Measurements from ENCODE around the gene KRTAP23-1. TPM values are rescaled to one million over a fixed set of nuclear protein-coding genes. Genes with fewer than 3 reads are reported as not detected.

The KRTAP23-1 gene
- total and polyA plus RNA-seq, 9 donors, result not detected

- no peaks in the 10 kb centered on the region for H3K27me3 ChIP-seq
- H3K9me3 ChIP-seq, result no peaks in the 10 kb centered on the region
- intact Hi-C loops (cut with DNase I), result no loop called here
- WGBS, 3 donors, result 20 to 22% (median 20%) methylated on average over 2 of the region's 2 CpGs
- no peaks in the 10 kb centered on the region for H3K4me1 ChIP-seq (ENCODE audit: insufficient read depth)
- H3K36me3 ChIP-seq, result no peaks in the 10 kb centered on the region
- H3K27ac ChIP-seq, result no peak overlapping the region
- DNase-seq, result no peak
- no peak overlapping the region for H3K4me3 ChIP-seq
- TF ChIP-seq EP300 (IDR thresholded peaks at IDR 0.05), result no peak
- TF ChIP-seq POLR2A (IDR thresholded peaks at IDR 0.05), result no peak
Measured at GRCh38 chr21:30336596-30336995, 11.8 kb downstream of the KRTAP23-1 start.

- Histone ChIP-seq H3K36me3 (no peaks in the 10 kb centered on the region), H3K4me3 (no peak overlapping the region), H3K27me3 (no peaks in the 10 kb centered on the region), H3K9me3 (no peaks in the 10 kb centered on the region), H3K4me1 (ENCODE audit: insufficient read depth) (no peaks in the 10 kb centered on the region), H3K27ac (no peak overlapping the region)
- DNase-seq, result no peak
- intact Hi-C loops (cut with DNase I), result loop anchor here in 1 of 4 donors (5.0 kb wide), 1 partner anchor 1769 kb away; no protein-coding TSS in a partner anchor
- TF ChIP-seq EP300 (IDR thresholded peaks at IDR 0.05) (no peak), POLR2A (IDR thresholded peaks at IDR 0.05) (no peak), CTCF (IDR thresholded peaks at IDR 0.05) (no peak)
- WGBS, 3 donors, result 65 to 72% (median 66%) methylated on average over 3 of the region's 3 CpGs
Measured at GRCh38 chr21:30333736-30334135, 14.7 kb downstream of the KRTAP23-1 start.

DNA sequence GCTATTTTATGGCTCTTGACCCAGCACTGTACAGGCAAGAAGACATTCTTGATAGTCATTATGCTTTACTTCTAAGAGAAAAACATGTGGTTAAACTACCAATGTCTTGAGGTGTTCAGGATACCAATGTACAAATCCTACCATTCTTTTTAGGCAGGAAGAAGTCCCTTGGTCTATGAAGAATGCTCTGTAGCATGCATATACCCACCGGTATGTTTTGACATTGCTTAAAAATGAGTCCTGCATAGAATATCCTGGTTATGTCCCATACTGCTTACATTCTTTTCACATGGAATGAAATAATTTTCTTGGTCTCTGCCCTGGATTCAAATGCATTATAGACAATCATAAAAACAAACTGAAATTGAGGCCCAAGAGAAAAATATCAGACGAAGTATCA, 15.7 kb downstream of the KRTAP23-1 start:
- no peaks in the 10 kb centered on the region for H3K27me3 ChIP-seq
- no peaks in the 10 kb centered on the region for H3K36me3 ChIP-seq
- H3K4me1 ChIP-seq (ENCODE audit: insufficient read depth), result no peaks in the 10 kb centered on the region
- DNase-seq, result no peak
- H3K4me3 ChIP-seq, result no peak overlapping the region
- no peak overlapping the region for H3K27ac ChIP-seq
- intact Hi-C loops (cut with DNase I), result loop anchor here in 1 of 4 donors (5.0 kb wide), 1 partner anchor 1770 kb away; no protein-coding TSS in a partner anchor
- no peaks in the 10 kb centered on the region for H3K9me3 ChIP-seq
- TF ChIP-seq EP300 (IDR thresholded peaks at IDR 0.05) (no peak), CTCF (IDR thresholded peaks at IDR 0.05) (no peak), POLR2A (IDR thresholded peaks at IDR 0.05) (no peak)
- 85 to 97% (median 91%) methylated on average over 2 of the region's 2 CpGs for WGBS, 3 donors

- no peak for TF ChIP-seq CTCF (IDR thresholded peaks at IDR 0.05)
- no peak for TF ChIP-seq EP300 (IDR thresholded peaks at IDR 0.05)
- no peak for TF ChIP-seq POLR2A (IDR thresholded peaks at IDR 0.05)
- H3K4me3 ChIP-seq, result no peak overlapping the region
- H3K36me3 ChIP-seq, result no peaks in the 10 kb centered on the region
- WGBS, 3 donors, result 79 to 91% (median 87%) methylated on average over 4 of the region's 4 CpGs
- H3K27ac ChIP-seq, result no peak overlapping the region
- intact Hi-C loops (cut with DNase I), result no loop called here
- H3K4me1 ChIP-seq (ENCODE audit: insufficient read depth), result no peaks in the 10 kb centered on the region
- DNase-seq, result no peak
- no peaks in the 10 kb centered on the region for H3K27me3 ChIP-seq
- H3K9me3 ChIP-seq, result no peaks in the 10 kb centered on the region
Measured at GRCh38 chr21:30329203-30329875, 19.1 kb downstream of the KRTAP23-1 start.

DNA sequence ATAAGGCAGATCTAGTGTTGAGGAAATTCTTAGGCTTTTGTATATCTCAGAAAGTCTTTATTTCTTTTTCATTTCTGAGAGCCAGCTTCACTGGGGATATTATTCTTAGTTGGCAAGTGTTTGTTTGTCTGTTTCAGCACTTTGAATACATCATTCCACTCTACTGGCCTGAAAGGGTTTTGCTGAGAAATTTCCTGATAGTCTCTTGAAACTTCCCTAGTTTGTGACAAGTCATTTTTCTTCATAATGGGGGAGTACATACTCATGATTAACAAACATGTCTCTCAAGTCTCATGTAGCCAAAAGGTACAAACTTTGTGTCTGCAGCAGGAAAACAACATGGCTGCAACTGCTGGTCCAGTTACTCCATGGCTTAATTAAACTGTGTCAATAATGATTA, 22.0 kb downstream of the KRTAP23-1 start:
- intact Hi-C loops (cut with DNase I), result no loop called here
- no peak for TF ChIP-seq POLR2A (IDR thresholded peaks at IDR 0.05)
- TF ChIP-seq EP300 (IDR thresholded peaks at IDR 0.05), result no peak
- TF ChIP-seq CTCF (IDR thresholded peaks at IDR 0.05), result no peak
- no peak for DNase-seq
- Histone ChIP-seq H3K9me3 (no peaks in the 10 kb centered on the region), H3K27ac (no peak overlapping the region), H3K27me3 (no peaks in the 10 kb centered on the region), H3K36me3 (no peaks in the 10 kb centered on the region), H3K4me3 (no peak overlapping the region), H3K4me1 (ENCODE audit: insufficient read depth) (no peaks in the 10 kb centered on the region)
